Sciatic nerve (tissue), 2 donors: ENCODE data around the gene PODNL1. TPM values are rescaled to one million over a fixed set of nuclear protein-coding genes. Genes with fewer than 3 reads are reported as not detected.

ENCODE experiments used
- ATAC-seq: fragments of 200-7000 bp; cut with Tn5 transposase; one replicate; pipeline ENCODE4 v1.9.1; 2020; ENCODE audit warnings: mild to moderate bottlenecking, moderate library complexity
- DNase-seq: peaks from one replicate; pipeline ENCODE4 v3.0.0-alpha.2; 2020; ENCODE audit warnings: low spot score
- intact Hi-C: fragments of 100-400 bp; cut with DNase I; formaldehyde crosslinking; loops from one replicate; pipeline ENCODE4 v1.14.2; 2022
- total RNA-seq: library from RNA; stranded (reverse); fragmentation: NEBNext Ultra II Directional; extraction: Animal tissue kit (Norgen Biotek cat#: 25700); gene quantifications from one replicate; pipeline ENCODE4 v1.2.1, GENCODE V29; 2021
- donor health status: DM: no; HTN: no; CAD: no.
- donor health status: DM: no; HTN: no; CAD: no.

The PODNL1 gene
- total RNA-seq, 1 donor from 2014 or later = 17.8 TPM

DNA sequence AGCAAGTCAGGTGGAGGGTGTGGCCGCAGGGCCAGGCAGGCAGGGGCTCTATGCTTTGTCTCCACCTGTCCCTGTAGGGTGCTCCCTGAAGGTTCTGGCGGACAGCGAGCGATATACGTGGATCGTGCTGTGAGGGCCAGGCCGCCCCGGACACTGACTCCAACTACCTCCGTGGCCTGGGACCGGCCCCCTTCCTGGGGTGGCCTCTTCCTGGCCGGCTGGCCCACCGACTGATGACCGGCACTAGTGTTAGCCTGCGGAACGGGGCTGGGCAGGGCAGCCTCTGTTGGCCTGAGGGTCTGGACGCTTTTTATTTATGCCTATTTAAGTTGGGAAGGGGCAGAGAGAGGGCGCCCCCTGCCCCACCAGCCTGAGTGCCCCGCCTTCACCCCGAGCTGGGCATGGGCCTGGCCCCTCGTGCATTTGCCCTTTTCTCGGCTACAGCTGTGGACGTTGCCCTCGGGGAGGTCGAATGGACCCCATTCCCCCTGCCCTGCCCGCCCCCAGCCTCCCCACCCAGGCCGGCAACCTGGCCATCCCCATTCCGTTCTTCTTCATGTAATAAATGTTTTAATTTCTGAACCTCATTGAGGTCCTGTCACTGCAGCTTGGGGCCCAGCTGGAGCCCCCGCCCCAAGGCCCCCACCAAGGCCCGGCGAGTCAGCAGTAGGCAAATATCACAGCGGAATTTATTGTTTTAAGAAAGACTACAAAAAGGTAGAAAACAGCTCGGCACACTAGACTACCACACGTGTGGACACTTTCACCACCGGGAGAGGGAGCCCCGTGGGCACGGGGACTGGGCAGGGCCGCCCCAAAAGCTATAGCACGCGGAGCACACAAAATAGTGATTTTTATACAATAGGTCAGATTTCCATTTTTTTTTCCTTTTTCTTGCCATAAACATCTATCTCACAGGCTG lies 22.9 kb upstream of the PODNL1 start:
- ATAC-seq (peak; percentile 4), DNase-seq (no peak)
- intact Hi-C loops = no loop called here

DNA sequence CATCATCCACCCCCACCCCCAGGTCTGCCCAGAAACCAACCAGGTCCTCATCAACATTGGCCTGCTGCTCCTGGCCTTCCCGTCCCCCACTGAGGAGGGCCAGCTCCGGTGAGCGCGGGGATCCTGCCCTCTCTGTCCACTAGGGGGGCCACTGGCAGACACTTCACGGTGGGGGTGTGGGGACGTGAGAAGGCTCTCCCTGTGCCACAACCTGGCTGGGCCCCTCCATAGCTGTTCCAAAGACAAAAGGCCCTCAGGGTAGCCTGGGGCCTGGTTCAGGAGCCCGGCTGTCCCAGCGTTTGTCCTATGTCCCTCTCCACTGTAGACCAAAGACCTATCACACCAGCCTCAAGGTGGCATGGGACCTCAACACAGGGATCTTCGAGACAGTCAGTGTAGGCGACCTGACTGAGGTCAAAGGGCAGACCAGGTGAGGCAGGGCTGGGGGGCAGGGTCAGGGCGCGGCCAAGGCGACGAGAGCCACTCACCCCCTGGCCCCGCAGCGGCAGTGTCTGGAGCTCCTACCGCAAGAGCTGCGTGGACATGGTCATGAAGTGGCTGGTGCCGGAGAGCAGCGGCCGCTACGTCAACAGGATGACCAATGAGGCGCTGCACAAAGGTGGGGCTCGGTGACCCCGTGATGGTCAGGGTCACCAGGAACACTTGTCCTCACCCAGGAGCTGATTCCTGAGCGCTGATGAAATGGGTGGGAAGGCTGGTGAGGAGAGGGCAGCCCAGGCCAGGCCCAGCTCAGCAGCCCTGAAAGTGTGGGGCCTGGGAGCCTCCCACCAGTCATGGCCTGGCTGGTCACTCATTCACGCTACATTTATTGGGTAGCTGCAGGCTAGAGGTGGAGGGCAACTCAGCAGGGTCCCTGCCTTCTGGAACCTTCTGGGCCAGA lies 22.0 kb upstream of the PODNL1 start:
- peak; percentile 11 for ATAC-seq
- no peak for DNase-seq
- intact Hi-C loops = no loop called here

GRCh38 chr19:13959141-13959961 lies 21.1 kb upstream of the PODNL1 start:
- intact Hi-C loops = no loop called here
- DNase-seq (no peak), ATAC-seq (no peak)

GRCh38 chr19:13958043-13958442 lies 19.8 kb upstream of the PODNL1 start:
- DNase-seq (no peak), ATAC-seq (no peak)
- intact Hi-C loops = no loop called here

- DNase-seq (no peak), ATAC-seq (no peak)
- intact Hi-C loops = no loop called here
These were observed 18.8 kb upstream of the PODNL1 start for GRCh38 chr19:13957051-13957450.

DNA sequence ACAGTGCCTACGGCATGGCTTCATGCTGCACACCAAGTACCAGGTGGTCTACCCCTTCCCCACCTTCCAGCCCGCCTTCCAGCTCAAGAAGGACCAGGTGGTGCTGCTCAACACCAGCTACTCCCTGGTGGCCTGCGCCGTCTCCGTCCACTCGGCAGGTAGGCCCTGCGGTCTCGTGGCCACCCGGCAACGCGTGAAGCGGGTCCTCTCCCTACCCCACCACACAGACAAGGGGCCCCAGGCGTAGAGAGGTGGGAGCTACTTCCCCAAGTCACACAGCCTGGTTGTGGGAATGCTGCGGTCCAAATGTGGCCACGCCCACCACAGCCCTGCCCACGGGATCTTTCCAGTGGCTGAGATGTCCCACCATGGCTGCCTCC lies 18.1 kb upstream of the PODNL1 start:
- ATAC-seq (no peak), DNase-seq (no peak)
- intact Hi-C loops = no loop called here

DNA sequence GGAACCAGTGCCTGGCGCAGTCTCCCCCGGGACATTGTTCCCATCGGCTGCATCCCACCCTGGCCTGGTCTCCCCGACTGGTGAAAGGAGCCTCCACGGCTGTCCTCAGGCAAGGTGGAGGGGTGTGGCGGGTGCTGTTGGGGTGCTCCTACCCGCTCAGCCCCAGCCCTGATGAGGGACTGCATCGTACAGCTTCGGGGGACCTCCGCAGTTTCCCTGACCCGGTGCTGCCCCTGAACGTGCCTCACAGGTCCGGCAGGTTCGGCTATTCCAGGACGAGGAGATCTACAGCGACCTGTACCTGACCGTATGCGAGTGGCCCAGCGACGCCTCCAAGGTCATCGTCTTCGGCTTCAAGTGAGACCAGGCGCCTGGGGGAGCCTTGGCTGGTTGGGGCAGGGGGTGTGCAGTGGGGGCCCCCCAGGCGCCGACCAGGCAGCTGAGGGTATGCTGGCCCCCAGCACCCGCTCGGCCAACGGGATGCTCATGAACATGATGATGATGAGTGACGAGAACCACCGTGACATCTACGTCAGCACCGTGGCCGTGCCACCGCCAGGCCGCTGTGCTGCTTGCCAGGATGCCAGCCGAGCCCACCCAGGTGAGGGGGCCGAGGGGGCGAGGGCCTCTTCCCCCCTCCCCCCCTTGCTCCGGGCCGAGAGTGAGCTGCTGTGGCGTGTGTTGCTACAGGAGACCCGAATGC lies 17.6 kb upstream of the PODNL1 start:
- intact Hi-C loops = no loop called here
- no peak for DNase-seq
- ATAC-seq = no peak

DNA sequence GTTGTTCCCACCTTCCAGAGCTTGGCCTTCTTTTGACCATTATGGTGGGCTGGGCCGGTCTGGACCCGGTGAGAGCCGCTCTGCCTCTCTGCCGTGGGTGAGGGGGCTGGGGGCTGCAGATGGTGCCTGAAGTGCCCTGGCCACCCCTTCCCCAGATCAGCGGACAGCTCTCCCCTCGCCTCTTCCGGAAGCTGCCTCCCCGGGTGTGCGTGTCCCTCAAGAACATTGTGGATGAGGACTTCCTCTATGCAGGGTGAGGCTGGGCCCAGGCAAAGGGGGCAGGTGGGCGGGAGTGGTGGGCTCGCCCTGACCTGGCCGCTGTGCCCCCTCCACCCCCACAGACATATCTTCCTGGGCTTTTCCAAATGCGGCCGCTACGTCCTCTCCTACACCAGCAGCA lies 16.0 kb upstream of the PODNL1 start:
- ATAC-seq (no peak), DNase-seq (no peak)
- intact Hi-C loops = no loop called here

GRCh38 chr19:13952931-13953531 lies 14.8 kb upstream of the PODNL1 start:
- ATAC-seq (peak; percentile 48), DNase-seq (no peak)
- intact Hi-C loops = no loop called here

- intact Hi-C loops = no loop called here
- peak; percentile 99 for DNase-seq
- peak; percentile 99 for ATAC-seq
These were observed 14.1 kb upstream of the PODNL1 start, which contains the start of gene DCAF15 for GRCh38 chr19:13952154-13952930. Gene DCAF15, plus strand, starts transcription at chr19:13952509. Its CDS starts 4 bp downstream, at chr19:13952513.

- intact Hi-C loops = no loop called here
- no peak for DNase-seq
- ATAC-seq = no peak
These were observed 13.6 kb upstream of the PODNL1 start for GRCh38 chr19:13951799-13952153.

DNA sequence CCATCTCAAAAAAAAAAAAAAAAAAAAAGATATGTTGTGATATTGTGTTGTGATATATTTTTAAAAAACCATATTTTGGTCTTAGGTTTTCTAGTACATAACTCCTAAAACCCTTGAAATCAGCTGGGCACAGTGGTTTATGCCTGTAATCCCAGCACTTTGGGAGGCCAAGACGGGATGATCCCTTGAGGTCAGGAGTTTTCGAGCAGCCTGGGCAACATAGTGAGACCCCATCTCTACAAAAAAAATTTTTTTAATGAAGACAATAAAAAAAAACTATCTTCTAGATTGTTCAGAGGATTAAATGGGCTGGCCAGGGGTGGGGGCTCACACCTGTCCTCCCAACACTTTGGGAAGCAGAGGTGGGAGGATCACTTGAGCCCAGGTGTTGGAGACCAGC lies 12.8 kb upstream of the PODNL1 start:
- ATAC-seq = no peak
- intact Hi-C loops = no loop called here

DNA sequence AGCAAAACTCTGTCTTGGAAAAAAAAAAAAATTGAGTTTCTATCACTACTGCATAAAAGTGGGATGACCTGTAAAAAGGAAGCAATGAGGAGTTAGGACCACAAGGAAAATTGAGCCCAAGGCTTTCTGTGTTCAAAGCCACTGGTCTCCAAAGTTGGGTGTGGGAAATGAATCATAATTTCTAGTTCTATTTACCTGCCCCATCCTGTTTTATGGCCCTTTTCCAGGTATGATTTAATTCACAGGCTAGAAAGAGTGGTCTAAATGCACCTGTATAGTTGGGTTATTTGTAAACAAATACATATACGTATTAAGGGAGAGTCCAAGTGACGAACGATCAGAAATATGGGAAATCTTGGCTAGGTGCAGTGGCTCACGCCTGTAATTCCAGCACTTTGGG lies 8.2 kb upstream of the PODNL1 start:
- intact Hi-C loops = no loop called here
- no peak for ATAC-seq
- no peak for DNase-seq

More for the DNA sequence above, 12.8 kb upstream of the PODNL1 start:
- DNase-seq = no peak

GRCh38 chr19:13942023-13942684 lies 3.9 kb upstream of the PODNL1 start:
- ATAC-seq (no peak), DNase-seq (no peak)
- intact Hi-C loops = no loop called here

DNA sequence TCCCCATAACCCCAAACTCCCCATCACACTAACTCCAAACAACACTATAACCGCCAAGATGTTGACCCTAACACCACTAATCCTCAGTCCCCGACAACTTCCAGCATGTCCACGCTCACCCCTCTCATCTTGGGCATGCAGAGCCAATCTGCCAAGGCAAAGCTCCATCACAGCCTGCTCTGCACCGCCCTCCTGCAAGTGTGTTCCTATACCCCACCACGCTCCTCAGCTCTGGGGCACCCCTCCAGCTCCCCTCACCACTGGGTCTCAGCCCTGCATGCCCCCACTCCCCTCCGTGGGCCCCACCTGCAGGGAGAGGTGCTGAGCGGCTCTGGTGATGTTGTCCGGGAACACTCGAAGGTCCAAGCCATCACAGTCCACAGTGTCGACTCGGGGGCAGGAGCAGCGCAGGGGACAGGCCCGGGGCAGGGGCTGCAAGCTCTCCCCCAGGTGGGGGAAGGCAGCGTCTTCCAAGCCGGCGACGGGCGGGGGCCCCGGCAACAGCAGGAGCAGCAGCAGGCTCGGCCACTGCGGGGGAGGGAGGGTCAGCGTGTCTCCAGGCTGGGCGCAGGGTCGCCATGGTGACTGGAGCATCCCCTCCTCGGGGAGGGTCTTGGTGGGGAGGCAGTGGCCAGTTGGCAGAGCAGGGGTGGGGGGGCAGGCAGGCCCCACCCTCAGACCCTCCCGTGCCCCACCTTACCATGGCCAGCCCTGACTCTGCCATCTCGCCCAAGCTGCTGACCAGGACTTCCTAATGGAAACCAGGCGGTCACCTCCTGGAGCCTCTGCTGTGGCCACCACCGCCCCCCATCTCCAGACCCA lies 527 bp downstream of the PODNL1 start:
- no peak for DNase-seq
- intact Hi-C loops = no loop called here
- peak; percentile 4 for ATAC-seq
